ENCODE results near the gene CCDC149. TPM values are rescaled to one million over a fixed set of nuclear protein-coding genes. Genes with fewer than 3 reads are reported as not detected.

Gene CCDC149
- total and polyA plus RNA-seq, 8 donors = 14.3 to 25.3 (median 20.3) TPM

- H3K4me3 ChIP-seq = no peak overlapping the region
- H3K4me1 ChIP-seq = no peaks in the 10 kb centered on the region
- intact Hi-C loops (cut with DNase I) = no loop called here
- DNase-seq (no peak), FAIRE-seq (no peak), ATAC-seq (no peak)
- no peaks in the 10 kb centered on the region for H3K27me3 ChIP-seq
- TF ChIP-seq CTCF (IDR thresholded peaks at IDR 0.05) = no peak
- H3K27ac ChIP-seq = no peak overlapping the region
- H3K36me3 ChIP-seq = peaks cover 0 to 5% (median 0%) of the 10 kb centered on the region in 3 donors
- WGBS, 2 donors = 80 to 84% methylated on average over 3 of the region's 3 CpGs
- H3K9me3 ChIP-seq = no peaks in the 10 kb centered on the region
Measured at GRCh38 chr4:24881508-24882196, 31.2 kb downstream of the CCDC149 start.

- WGBS, 2 donors = 93 to 98% methylated on average over 8 of the region's 8 CpGs
- DNase-seq = no peak
- ATAC-seq = no peak
- no peaks in the 10 kb centered on the region for H3K27me3 ChIP-seq
- intact Hi-C loops (cut with DNase I) = no loop called here
- H3K4me1 ChIP-seq = no peaks in the 10 kb centered on the region
- H3K4me3 ChIP-seq = no peak overlapping the region
- H3K9me3 ChIP-seq = no peaks in the 10 kb centered on the region
- no peak for TF ChIP-seq CTCF (IDR thresholded peaks at IDR 0.05)
- no peak overlapping the region for H3K27ac ChIP-seq
- H3K36me3 ChIP-seq = no peaks in the 10 kb centered on the region
- FAIRE-seq = no peak
Measured at GRCh38 chr4:24880186-24880585, 32.7 kb downstream of the CCDC149 start.

DNA sequence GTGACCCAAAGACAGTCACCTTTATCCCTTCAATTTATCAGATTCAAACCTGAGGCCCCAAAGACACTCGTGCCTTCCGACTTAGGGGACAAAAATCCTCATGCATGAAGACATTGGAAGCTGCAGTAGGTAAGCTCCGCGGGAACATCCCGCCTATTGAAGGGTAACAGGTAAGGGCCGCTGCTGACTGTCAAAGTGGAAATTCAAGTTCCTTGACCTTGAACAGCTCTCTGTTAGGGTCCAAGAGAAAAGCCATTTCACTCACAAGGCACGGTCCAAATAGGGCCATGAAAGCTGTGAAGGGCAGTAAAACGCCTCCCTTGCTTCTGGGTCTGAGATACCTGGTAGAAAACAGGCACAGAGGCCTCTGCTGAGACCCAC lies 34.2 kb downstream of the CCDC149 start:
- WGBS, 2 donors = 75 to 81% methylated on average over 8 of the region's 8 CpGs
- no peak for TF ChIP-seq CTCF (IDR thresholded peaks at IDR 0.05)
- no peaks in the 10 kb centered on the region for H3K9me3 ChIP-seq
- DNase-seq = no peak
- H3K27ac ChIP-seq = no peak overlapping the region
- H3K4me1 ChIP-seq = no peaks in the 10 kb centered on the region
- no peak for ATAC-seq
- intact Hi-C loops (cut with DNase I) = no loop called here
- H3K27me3 ChIP-seq = no peaks in the 10 kb centered on the region
- no peak for FAIRE-seq
- H3K36me3 ChIP-seq = no peaks in the 10 kb centered on the region
- H3K4me3 ChIP-seq = no peak overlapping the region

DNA sequence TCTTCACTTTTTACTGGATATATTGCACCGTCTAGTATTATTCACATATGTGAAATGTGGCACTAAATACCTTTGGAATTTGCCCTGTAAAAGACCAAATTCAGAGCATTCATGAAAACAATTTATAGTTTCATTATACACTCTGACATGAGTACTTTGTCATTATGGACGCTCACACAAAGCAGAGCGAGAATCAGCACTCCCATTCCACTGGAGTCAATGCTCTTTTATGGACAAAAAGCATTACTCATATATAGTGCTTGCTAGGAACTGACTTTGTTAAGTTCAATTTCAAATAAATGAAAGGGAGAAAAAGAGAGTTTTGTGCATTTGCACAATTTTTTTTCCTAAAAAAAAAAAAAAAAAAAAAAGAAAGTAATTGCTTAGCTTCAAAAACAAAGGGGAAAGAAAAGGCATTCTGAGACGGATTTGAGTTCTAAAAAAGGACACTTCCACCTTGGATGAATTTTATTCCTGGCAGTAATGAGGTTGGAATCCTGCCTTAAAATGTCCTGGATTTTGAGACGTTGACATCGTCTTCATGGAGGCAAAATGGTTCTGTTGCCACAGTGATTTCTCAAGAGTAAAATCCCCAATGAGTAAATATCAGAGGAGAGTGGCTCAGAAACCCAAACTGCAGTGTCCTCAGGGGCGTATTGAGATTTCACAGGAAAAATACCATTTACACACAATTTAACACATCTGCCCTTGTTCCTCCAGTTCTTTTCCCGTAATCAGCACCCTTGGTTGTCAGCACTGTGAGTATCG lies 34.8 kb downstream of the CCDC149 start:
- no peak for TF ChIP-seq CTCF (IDR thresholded peaks at IDR 0.05)
- no peaks in the 10 kb centered on the region for H3K36me3 ChIP-seq
- H3K27me3 ChIP-seq = no peaks in the 10 kb centered on the region
- no peaks in the 10 kb centered on the region for H3K9me3 ChIP-seq
- no peak for ATAC-seq
- no peak overlapping the region for H3K4me3 ChIP-seq
- no peak for DNase-seq
- intact Hi-C loops (cut with DNase I) = no loop called here
- FAIRE-seq = no peak
- H3K27ac ChIP-seq = no peak overlapping the region
- 89 to 90% methylated on average over 9 of the region's 9 CpGs for WGBS, 2 donors
- no peaks in the 10 kb centered on the region for H3K4me1 ChIP-seq

DNA sequence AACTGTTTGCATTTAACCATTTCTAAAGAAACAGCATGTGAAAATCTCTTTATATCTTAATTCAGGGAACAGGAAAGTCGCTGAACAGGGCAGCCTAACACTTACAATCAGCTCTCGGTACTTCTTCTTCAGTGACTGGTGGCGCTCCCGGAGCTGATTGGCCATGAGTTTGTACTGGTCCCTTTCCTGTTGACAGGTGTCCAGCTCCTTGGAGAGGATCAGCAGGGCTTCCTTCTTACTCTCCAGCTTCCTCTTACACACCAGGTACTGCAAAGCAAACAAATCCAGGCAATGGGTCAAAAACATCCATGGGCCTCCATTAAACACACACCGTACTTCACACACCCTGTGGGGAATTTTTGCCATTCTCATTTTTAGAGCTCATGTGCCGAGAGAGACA lies 36.4 kb downstream of the CCDC149 start:
- ATAC-seq (no peak), FAIRE-seq (no peak), DNase-seq (no peak)
- H3K4me3 ChIP-seq = no peak overlapping the region
- H3K27me3 ChIP-seq = no peaks in the 10 kb centered on the region
- TF ChIP-seq CTCF (IDR thresholded peaks at IDR 0.05) = no peak
- no peak overlapping the region for H3K27ac ChIP-seq
- intact Hi-C loops (cut with DNase I) = no loop called here
- H3K9me3 ChIP-seq = no peaks in the 10 kb centered on the region
- H3K36me3 ChIP-seq = no peaks in the 10 kb centered on the region
- WGBS, 2 donors = 88 to 93% methylated on average over 6 of the region's 6 CpGs
- no peaks in the 10 kb centered on the region for H3K4me1 ChIP-seq

Measured in pancreas (tissue), 10 donors.